CD4-positive, alpha-beta T cell treated with Interleukin-1 beta for 1 hour (primary cell): ENCODE measurements around the gene PIGU.
"Not testable (repeated sequence)": the region's sequence is repeated elsewhere in the genome, so short reads cannot be mapped to it uniquely, and the experiment has no call there.

Experiments
- DNase-seq, 2 donors: peaks; one replicate each; pipeline ENCODE4 v3.0.0-alpha.2; 2020 to 2022

Gene PIGU

GRCh38 chr20:34706912-34707784 is 30.3 kb upstream of the PIGU start:
- DNase-seq = no peak

DNA sequence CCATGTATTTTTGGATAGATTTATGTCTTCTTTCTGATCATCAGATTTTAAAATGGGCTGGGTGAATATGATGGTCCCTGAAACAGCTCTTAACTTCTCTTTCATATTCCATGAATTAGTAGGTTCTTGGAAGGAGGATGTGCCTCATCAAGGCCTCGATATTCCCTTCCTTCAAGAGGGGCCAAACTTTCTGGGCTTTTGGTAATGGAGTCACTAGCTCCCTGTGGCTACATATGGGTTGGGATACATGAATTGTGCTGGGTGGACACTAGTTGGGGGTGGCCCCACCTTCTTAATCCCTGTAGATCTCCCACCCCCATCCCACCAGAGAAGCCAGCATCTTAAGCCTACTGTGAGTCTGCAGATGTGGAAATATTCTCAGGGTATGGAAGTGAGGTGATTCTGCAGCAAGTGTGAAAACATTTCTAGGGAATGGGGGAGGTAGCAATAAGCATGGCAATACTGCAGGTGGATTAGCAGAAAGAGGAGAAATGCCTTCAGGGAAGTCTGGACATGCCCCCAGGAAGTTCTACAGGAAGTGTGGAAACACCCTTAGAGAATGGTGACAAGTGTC is 29.5 kb upstream of the PIGU start:
- no peak for DNase-seq

DNA sequence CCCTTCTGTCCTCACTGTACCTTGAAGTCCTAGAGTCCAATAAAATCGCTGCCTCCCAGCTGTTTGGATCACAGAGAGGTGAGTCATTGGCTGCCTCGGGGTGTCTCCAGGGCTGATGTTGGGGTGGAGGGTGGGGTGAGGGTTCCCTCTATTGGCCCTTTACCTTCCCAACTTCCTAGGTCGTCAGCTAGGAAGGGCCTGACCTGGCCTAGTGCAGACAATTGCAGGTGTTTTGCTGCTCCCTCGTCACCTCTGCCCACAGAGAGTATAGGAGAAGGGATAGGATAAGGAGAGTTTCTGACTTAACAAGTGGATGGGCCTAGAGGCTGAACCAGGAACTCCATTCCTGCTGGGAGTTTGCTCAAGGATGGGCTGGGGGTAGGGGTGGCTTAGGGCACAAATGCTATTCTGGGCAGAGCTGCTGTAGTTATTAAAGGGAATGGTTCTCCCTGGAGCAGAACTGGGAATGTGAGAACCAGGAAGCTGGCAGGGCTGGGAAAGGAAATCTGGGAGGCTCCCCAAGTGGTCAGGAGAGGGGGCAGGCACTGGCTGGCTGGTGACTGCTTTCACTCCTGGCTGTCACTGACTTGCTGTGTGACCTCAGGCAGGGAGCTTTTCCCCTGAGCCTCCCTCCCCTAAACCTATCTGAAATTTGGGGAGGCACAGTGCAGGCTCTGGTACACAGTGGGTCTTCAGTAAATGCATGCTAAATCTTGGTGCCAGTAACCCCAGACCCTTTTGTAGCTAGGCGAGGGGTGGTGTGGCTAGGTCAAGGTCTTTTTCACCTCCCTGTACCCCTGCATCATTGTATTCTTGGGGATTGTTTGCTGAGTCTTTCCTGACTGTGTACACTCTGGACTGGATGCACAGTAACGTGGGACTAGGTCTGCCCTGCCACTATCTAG is 28.8 kb upstream of the PIGU start:
- DNase-seq = peak in 1 of 2 donors; percentile 24

DNA sequence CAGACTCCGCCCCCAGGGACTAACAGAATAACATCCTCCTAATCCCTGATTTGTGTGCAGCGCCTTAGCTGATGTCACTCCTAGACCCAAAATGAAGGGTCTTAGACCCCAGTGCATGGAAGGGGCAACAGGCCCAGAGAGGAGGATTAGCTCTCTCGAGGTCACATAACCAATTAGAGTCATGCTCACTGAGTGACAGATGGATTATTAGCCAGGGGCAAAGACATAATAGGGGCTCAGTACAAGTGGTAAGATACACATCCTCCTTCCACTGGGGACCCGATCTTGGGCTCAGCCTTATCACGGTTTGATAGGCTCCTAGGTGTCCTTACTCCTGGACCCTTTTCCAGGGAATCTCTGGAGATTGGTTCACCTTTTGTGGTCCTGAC is 28.1 kb upstream of the PIGU start:
- peak in 1 of 2 donors; percentile 9 for DNase-seq

DNA sequence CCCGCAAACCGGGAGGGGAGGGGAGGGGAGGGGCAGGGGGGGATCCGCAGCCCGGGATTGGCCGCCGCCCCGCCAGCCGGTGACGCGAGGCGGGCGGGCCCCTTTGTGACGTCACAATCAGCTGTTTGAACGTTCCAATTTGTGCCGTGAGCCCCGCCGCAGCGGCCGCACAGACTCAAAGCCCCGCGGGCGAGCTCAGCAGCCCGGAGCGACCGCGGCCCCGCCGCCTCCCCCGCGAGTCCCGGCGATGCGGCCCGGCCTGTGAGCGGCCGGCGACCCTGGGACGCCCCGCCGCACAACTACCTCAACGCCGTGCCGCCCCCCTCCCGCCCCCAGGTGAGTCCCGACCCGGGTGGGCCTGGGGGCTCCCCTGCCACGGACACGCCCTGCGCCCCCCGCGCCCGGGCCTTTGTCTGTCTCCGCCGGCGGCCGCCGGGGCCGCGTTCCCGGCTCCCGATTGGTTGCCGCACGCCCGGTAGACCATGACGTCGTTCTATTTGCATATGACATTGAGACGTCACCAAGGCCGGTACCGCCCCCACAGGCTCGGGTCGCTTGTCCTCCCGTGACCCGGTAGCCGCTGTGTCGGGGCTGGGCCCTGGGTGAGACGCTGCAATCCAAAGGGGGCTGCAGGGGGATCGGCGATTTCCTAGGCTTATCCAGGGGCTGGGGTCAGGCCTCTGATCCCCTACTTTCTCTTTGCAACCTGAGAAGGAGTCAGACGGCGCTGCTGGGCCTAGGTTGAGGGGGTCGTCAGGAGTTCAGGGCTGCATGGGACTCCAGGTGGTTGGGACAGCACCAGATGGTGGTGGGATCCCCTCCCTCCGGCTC is 27.5 kb upstream of the PIGU start, which contains the start of gene TP53INP2:
Gene TP53INP2 (plus strand): TSS at position 168 of the 831 bp plus-strand sequence. CDS start 4,396 bp downstream, outside the sequence.
- peak; percentile 92 to 94 for DNase-seq

GRCh38 chr20:34703424-34704176 is 26.7 kb upstream of the PIGU start:
- no peak for DNase-seq

- DNase-seq = no peak
These were observed 26.1 kb upstream of the PIGU start for GRCh38 chr20:34703061-34703423.

DNA sequence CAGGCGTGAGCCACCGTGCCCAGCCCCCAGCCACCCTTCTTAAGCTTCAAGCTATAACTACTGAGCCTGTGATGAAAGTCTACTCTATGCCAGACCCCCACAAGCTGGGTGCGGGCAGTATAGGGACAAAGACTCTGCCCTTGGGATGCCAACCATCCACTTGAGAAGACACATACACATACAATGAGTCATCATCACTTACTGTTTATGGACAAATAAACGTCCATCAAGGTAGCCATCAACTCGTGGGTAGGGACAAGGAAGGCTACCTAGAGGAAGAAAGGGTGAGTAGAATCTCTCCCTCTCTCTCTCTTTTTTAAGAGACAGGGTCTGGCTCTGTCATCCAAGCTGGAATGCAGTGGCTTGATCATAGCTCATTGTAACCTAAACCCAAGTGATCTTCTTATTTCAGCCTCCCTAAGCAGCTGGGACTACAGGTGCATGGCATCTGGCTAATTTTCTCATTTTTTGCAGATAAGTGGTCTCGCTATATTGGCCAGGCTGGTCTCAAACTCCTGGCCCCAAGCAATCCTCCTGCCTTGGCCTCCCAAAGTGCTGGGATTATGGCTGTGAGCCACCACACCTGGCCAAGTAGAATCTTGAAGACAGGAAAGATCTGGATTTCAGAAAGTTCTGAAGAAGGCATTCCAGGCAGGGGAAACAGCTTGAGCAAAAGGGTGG is 24.7 kb upstream of the PIGU start:
- DNase-seq = no peak

DNA sequence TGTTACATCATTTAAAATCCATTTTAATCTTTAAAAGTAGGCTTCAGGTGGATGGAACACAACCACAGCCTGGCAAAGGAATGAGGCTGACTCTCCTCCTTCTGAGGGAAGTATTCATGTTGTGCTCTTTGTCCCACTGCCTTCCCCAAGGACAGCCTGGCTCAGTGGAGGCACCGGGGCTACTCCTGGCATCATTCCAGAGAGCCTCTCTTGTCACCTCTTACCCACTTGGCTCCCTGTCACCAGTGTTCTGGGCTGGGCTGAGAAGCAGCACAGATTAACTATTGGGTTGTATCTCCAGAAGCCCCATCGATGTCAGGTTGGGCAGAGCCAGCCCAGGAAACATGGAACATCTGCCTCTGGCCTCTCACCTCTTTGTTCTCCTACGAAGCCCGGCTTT is 16.5 kb upstream of the PIGU start:
- DNase-seq = no peak

GRCh38 chr20:34691838-34692237 is 14.9 kb upstream of the PIGU start:
- no peak for DNase-seq

GRCh38 chr20:34689486-34689885 is 12.6 kb upstream of the PIGU start:
- DNase-seq = no peak

- no peak for DNase-seq
These were observed 6.8 kb upstream of the PIGU start for GRCh38 chr20:34683667-34684066.

- DNase-seq = no peak
These were observed 3.8 kb upstream of the PIGU start for GRCh38 chr20:34680586-34681175.

- DNase-seq = peak in 1 of 2 donors; percentile 11
These were observed 775 bp downstream of the PIGU start for GRCh38 chr20:34675993-34676641.

GRCh38 chr20:34675561-34675960 is 1.3 kb downstream of the PIGU start:
- DNase-seq = no peak

DNA sequence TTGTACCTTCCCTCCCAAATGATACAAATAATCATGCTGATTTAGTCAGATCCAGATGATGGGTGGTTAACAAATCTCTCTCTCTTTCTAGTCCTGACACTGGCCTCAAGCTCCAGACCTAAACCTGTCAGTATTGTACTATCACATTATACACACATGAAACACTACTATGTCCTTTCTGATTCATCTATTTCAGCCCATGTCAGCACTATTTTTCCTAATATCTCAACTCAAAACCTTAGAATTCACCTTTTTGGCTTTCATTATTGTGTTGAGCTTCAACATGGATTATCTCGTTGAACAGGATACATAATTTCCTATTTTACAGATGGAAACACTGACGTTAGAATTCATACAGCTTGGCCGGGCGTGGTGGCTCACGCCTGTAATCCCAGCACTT is 3.5 kb downstream of the PIGU start:
- no peak for DNase-seq

DNA sequence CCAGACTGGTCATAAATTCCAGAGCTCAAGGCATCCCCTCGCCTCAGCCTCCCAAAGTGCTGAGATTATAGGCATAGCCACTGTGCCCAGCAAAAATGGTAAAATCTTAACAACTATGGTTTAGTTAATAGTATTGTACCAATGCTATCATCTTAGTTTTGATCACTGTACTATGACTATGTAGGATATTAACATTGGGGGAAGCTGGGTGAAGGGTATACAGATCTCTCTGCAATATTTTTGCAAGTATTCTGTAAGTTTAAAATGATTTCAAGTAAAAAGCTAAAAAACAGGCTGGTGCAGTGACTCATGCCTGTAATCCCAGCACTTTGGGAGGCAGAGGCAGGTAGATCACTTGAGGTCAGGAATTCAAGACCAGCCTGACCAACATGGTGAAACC is 7.8 kb downstream of the PIGU start:
- DNase-seq = no peak

DNA sequence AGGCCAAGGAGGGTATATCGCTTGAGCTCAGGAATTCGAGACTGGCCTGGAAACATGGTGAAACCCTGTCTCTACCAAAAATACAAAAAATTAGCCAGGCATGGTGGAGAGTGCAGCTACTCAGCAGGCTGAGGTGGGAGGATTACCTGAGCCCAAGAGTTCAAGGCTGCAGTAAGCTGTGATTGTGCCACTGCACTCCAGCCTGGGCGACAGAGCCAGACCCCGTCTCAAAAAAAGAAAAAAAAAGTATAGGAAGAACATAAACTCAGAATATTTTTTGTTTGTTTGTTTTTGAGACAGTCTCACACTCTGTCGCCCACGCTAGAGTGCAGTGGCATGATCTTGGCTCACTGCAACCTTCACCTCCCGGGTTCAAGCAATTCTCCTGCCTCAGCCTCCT is 12.1 kb downstream of the PIGU start:
- not testable (repeated sequence) for DNase-seq

GRCh38 chr20:34663213-34663943 is 13.5 kb downstream of the PIGU start:
- DNase-seq = no peak
